Parathyroid adenoma (tissue), 2 donors: ENCODE results near the gene NUP210L.

Source experiments
- H2AFZ ChIP-seq: fragments of 300-600 bp; sonication (generic); one replicate; pipeline ENCODE4 v1.7.0; 2017; ENCODE audit warnings: antibody characterized with exemption, mild to moderate bottlenecking
- H3K27ac ChIP-seq: fragments of 300-600 bp; sonication (generic); one replicate; pipeline ENCODE4 v1.7.0; 2017
- H3K27me3 ChIP-seq: fragments of 300-600 bp; sonication (generic); one replicate; pipeline ENCODE4 v1.7.0; 2017; ENCODE audit warnings: low read length; ENCODE audit not compliant: control insufficient read depth, insufficient read depth
- H3K36me3 ChIP-seq: fragments of 300-600 bp; sonication (generic); one replicate; pipeline ENCODE4 v1.7.0; 2017; ENCODE audit warnings: low read length; ENCODE audit not compliant: control insufficient read depth, insufficient read depth
- H3K4me1 ChIP-seq: fragments of 300-600 bp; sonication (generic); one replicate; pipeline ENCODE4 v1.7.0; 2017; ENCODE audit warnings: control low read depth
- H3K4me2 ChIP-seq: fragments of 300-600 bp; sonication (generic); one replicate; pipeline ENCODE4 v1.7.0; 2017; ENCODE audit warnings: low read length
- H3K4me3 ChIP-seq: fragments of 300-600 bp; sonication (generic); one replicate; pipeline ENCODE4 v1.7.0; 2017; ENCODE audit warnings: low read depth, low read length
- H3K79me2 ChIP-seq: fragments of 300-600 bp; sonication (generic); one replicate; pipeline ENCODE4 v1.7.0; 2017; ENCODE audit warnings: control low read depth
- H3K9ac ChIP-seq: fragments of 300-600 bp; sonication (generic); one replicate; pipeline ENCODE4 v1.7.0; 2017; ENCODE audit warnings: mild to moderate bottlenecking
- H3K9me3 ChIP-seq: fragments of 300-600 bp; sonication (generic); one replicate; pipeline ENCODE4 v1.7.0; 2017; ENCODE audit warnings: low read length; ENCODE audit not compliant: control insufficient read depth
- CTCF ChIP-seq: fragments of 300-600 bp; sonication (generic); IDR thresholded peaks from one replicate; pipeline ENCODE4 v1.7.0; 2017; ENCODE audit warnings: antibody characterized with exemption, mild to moderate bottlenecking
- donor health status: primary hyperparathyroidism.

NUP210L gene

GRCh38 chr1:153957744-153958110 lies 197.1 kb downstream of the NUP210L start:
- Histone ChIP-seq H3K4me1 (peaks cover 11% of the 10 kb centered on the region), H3K4me3 (peak overlapping the region; percentile 92), H3K4me2 (peak overlapping the region; percentile 80), H3K9me3 (no peaks in the 10 kb centered on the region), H3K9ac (peak overlapping the region; percentile 38), H2AFZ (peak overlapping the region; percentile 78), H3K79me2 (peaks cover 20% of the 10 kb centered on the region), H3K27ac (peak overlapping the region; percentile 85), H3K36me3 (no peaks in the 10 kb centered on the region), H3K27me3 (no peaks in the 10 kb centered on the region)
- no peak for TF ChIP-seq CTCF

DNA sequence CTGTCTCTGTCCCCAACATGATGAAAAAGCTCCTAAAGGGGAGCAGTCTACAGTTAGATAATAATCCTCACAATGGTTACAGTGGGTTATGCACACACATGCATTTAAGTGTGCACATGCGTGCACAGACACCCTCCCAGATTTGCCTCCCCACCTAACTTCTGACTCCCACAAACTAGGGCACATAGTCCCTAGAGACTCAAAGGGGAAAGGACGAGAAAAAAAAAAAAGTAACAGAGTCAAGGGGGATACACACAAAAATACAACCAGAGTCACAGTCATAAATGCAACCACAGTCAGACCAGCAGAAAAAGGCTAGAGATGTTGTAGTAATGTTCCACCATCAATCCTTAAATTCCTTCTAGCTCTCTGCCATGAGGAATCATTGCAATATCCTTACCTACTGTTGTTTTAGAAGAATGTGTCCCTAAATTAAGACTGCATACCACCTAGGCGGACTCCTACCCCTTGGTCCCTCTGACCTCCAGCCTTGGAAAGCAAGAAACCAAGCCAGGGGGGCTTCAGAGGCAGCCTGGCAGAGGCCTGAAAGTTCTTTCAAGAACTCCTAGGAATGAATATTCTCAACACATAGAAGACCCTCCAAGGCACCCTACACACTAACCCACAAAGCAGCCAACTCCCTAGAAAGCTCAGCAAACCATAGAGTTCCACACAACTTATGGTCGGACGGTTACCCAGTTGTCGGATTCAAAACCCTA lies 197.7 kb downstream of the NUP210L start:
- no peak overlapping the region for H3K9ac ChIP-seq
- peaks cover 20% of the 10 kb centered on the region for H3K79me2 ChIP-seq
- no peaks in the 10 kb centered on the region for H3K36me3 ChIP-seq
- H2AFZ ChIP-seq = no peak overlapping the region
- H3K4me1 ChIP-seq = peaks cover 7% of the 10 kb centered on the region
- no peak for TF ChIP-seq CTCF
- no peak overlapping the region for H3K27ac ChIP-seq
- H3K27me3 ChIP-seq = no peaks in the 10 kb centered on the region
- H3K4me3 ChIP-seq = peak overlapping the region; percentile 92
- H3K9me3 ChIP-seq = no peaks in the 10 kb centered on the region
- peak overlapping the region; percentile 80 for H3K4me2 ChIP-seq

GRCh38 chr1:153954826-153955225 lies 200.0 kb downstream of the NUP210L start:
- H3K9me3 ChIP-seq = no peaks in the 10 kb centered on the region
- peaks cover 7% of the 10 kb centered on the region for H3K4me1 ChIP-seq
- H3K27ac ChIP-seq = no peak overlapping the region
- H3K4me3 ChIP-seq = no peak overlapping the region
- no peaks in the 10 kb centered on the region for H3K27me3 ChIP-seq
- H3K4me2 ChIP-seq = no peak overlapping the region
- H3K79me2 ChIP-seq = peaks cover 20% of the 10 kb centered on the region
- H2AFZ ChIP-seq = no peak overlapping the region
- H3K36me3 ChIP-seq = no peaks in the 10 kb centered on the region
- TF ChIP-seq CTCF = no peak
- no peak overlapping the region for H3K9ac ChIP-seq

DNA sequence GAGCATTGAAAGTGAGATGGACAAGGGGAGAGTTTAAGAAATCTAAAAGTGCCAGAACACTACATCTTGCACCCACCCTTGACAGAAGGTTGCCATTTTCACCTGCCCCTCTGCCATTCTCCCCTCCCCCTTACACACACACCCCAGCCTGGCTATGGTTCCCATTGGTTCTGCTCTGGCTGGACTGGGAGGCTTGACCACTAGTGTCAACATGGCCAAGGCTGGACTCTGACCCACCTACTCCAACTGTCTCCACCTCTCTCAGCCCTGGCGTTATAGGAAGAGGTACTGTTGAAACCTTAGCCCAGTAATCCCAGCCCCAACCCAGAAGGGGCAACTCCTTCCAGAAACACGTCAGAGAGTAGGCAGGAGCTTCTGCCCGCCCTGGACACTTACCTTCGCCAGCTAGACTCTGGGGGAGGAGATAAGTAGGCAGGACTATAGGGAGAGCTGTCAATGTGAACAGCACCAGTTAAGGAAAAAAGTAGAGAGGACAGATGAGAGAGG lies 201.0 kb downstream of the NUP210L start:
- TF ChIP-seq CTCF = no peak
- no peak overlapping the region for H3K9ac ChIP-seq

GRCh38 chr1:153951801-153952200 lies 203.1 kb downstream of the NUP210L start:
- Histone ChIP-seq H3K27me3 (no peaks in the 10 kb centered on the region), H2AFZ (no peak overlapping the region), H3K4me2 (no peak overlapping the region), H3K4me3 (no peak overlapping the region), H3K4me1 (peaks cover under 1% of the 10 kb centered on the region), H3K27ac (no peak overlapping the region), H3K79me2 (peaks cover 9% of the 10 kb centered on the region), H3K9ac (no peak overlapping the region), H3K9me3 (no peaks in the 10 kb centered on the region), H3K36me3 (no peaks in the 10 kb centered on the region)
- TF ChIP-seq CTCF = no peak

More for the DNA sequence above, 201.0 kb downstream of the NUP210L start:
- H2AFZ ChIP-seq = no peak overlapping the region
- no peaks in the 10 kb centered on the region for H3K27me3 ChIP-seq
- H3K79me2 ChIP-seq = peaks cover 20% of the 10 kb centered on the region
- no peak overlapping the region for H3K27ac ChIP-seq
- H3K4me3 ChIP-seq = no peak overlapping the region
- H3K36me3 ChIP-seq = no peaks in the 10 kb centered on the region
- peaks cover 7% of the 10 kb centered on the region for H3K4me1 ChIP-seq
- H3K9me3 ChIP-seq = no peaks in the 10 kb centered on the region
- no peak overlapping the region for H3K4me2 ChIP-seq
